ENCODE results near the gene PCK1. TPM values are rescaled to one million over a fixed set of nuclear protein-coding genes. Genes with fewer than 3 reads are reported as not detected.

The PCK1 gene
- total and polyA plus RNA-seq, 2 donors (not counting 1 experiment from before 2014, with no cell fraction given), result under 0.01 TPM; not detected in 1

DNA sequence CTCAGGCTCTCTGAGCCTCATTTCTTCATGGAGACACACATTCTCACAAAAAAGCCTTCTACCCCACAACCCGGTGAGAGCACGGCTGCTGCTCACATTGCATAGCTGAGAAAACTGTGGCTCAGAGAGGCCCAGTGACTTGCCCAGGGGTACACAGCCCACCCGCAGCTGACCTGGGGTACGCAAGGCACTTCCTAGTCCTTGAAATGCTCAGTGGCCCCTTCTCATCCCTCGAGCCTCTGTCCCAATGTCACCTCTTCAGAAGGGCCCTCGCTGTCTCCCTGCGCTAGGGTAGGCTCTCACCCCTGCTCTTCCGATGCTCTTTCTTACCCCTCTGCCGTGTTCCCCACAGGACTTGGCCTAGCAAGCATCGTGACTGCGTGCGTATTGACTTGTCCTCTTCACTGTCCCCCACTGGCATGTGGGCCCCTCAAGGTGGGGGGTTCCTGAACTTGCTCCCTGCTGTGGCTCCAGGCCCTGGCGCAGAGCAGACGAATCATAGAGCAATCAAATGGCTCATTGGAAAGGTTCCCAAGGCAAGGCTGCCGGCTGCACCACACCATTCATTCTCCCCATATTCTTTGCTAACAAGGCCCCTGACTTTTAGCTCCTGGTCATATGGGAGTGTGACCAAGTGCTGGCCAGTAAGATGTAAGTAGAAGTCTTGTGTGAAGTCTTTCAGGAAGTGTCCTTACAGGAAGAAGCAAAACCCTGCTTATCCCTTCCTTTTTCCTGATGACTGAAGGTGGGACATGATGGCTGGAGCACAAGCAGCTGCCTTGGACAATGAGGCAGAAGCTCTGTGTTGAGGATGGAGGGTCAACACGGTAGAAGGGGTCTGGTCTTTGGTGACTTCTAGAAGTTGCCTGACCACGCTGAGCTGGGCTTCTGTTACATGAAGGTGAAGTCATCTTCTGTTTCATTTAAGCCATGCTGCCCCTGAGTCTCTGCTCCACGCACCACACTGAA lies 22.7 kb downstream of the PCK1 start:
- Histone ChIP-seq H3K27ac (ENCODE audit: insufficient read depth, low read length) (no peak overlapping the region), H4K20me1 (ENCODE audit: control insufficient read depth, extremely low read depth, insufficient read depth, low read length) (no peaks in the 10 kb centered on the region), H3K36me3 (ENCODE audit: control insufficient read depth, insufficient read depth, low read length) (no peaks in the 10 kb centered on the region), H3K4me1 (ENCODE audit: control insufficient read depth, extremely low read depth, insufficient read depth, low read length) (no peaks in the 10 kb centered on the region), H3K27me3 (ENCODE audit: control insufficient read depth, insufficient read depth, low read length) (no peaks in the 10 kb centered on the region), H3K4me2 (ENCODE audit: extremely low read depth, insufficient read depth, low read length) (no peak overlapping the region), H3K9ac (ENCODE audit: insufficient read depth, low read length) (no peak overlapping the region), H3K79me2 (ENCODE audit: control insufficient read depth, insufficient read depth, low read length) (no peaks in the 10 kb centered on the region), H3K9me3 (ENCODE audit: control insufficient read depth, insufficient read depth, low read depth, low read length) (no peaks in the 10 kb centered on the region), H2AFZ (ENCODE audit: low read length) (no peak overlapping the region), H3K4me3 (replicated peaks in 1 of 4; ENCODE audit: control extremely low read depth in 1 of 4, insufficient read depth in 1 of 4, low read depth in 3 of 4, low read length in 4 of 4) (no peak overlapping the region)
- DNase-seq (ENCODE audit: low read depth in 2 of 2), result no peak
- TF ChIP-seq CTCF (conservative IDR thresholded peaks at IDR 0.05 in 1 of 2, IDR thresholded peaks at IDR 0.05 in 1 of 2; ENCODE audit: low read depth in 1 of 2, low read length in 2 of 2) (no peak), EZH2 (IDR thresholded peaks at IDR 0.05; ENCODE audit: low read length, missing control alignments) (no peak)

GRCh38 chr20:57584768-57585461 lies 24.0 kb downstream of the PCK1 start:
- H3K27ac ChIP-seq (ENCODE audit: insufficient read depth, low read length), result no peak overlapping the region
- H3K27me3 ChIP-seq (ENCODE audit: control insufficient read depth, insufficient read depth, low read length), result no peaks in the 10 kb centered on the region
- H2AFZ ChIP-seq (ENCODE audit: low read length), result no peak overlapping the region
- H3K79me2 ChIP-seq (ENCODE audit: control insufficient read depth, insufficient read depth, low read length), result no peaks in the 10 kb centered on the region
- H3K4me3 ChIP-seq (replicated peaks in 1 of 4; ENCODE audit: control extremely low read depth in 1 of 4, insufficient read depth in 1 of 4, low read depth in 3 of 4, low read length in 4 of 4), result no peak overlapping the region
- no peaks in the 10 kb centered on the region for H4K20me1 ChIP-seq (ENCODE audit: control insufficient read depth, extremely low read depth, insufficient read depth, low read length)
- no peaks in the 10 kb centered on the region for H3K9me3 ChIP-seq (ENCODE audit: control insufficient read depth, insufficient read depth, low read depth, low read length)
- no peaks in the 10 kb centered on the region for H3K36me3 ChIP-seq (ENCODE audit: control insufficient read depth, insufficient read depth, low read length)
- TF ChIP-seq EZH2 (IDR thresholded peaks at IDR 0.05; ENCODE audit: low read length, missing control alignments), result no peak
- TF ChIP-seq CTCF (conservative IDR thresholded peaks at IDR 0.05 in 1 of 2, IDR thresholded peaks at IDR 0.05 in 1 of 2; ENCODE audit: low read depth in 1 of 2, low read length in 2 of 2), result no peak
- no peak overlapping the region for H3K4me2 ChIP-seq (ENCODE audit: extremely low read depth, insufficient read depth, low read length)
- no peaks in the 10 kb centered on the region for H3K4me1 ChIP-seq (ENCODE audit: control insufficient read depth, extremely low read depth, insufficient read depth, low read length)
- H3K9ac ChIP-seq (ENCODE audit: insufficient read depth, low read length), result no peak overlapping the region
- DNase-seq (ENCODE audit: low read depth in 2 of 2), result no peak

DNA sequence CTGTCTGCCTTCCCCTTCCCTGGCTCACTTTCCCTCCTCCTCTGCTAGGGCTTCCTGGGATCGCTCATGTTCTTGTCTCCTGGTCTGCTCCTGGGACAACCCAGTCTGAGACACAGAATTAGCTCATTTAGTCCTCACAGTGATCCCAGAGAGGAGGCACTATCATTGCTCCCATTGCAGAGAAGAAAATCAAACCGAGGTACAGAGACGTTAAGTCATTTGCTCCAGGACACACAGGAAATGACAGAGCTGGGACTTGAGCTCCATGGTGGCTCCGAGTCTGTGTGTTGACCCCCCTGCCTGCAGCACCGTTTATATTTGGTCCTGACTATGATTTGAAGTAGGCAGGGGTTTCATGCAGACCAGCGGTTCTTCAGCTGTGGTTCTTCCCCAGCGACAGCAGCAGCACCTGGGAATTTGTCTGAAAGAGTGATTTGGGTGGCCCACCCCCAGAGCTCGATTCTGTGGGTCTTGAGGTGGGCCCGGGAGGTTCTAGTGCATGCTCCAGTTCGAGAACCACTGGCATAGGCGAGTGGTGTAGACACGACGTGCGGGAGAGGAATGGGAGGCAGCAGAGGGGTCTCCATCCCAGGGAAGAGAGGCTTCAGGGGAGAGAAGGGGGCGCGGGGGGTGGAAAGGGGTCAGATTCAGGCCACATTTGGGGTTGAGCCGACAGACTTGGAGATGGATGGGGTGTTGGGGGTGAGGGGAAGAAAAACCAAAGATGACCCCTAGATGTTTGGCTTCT lies 24.7 kb downstream of the PCK1 start:
- no peak for TF ChIP-seq EZH2 (IDR thresholded peaks at IDR 0.05; ENCODE audit: low read length, missing control alignments)
- no peak for TF ChIP-seq CTCF (conservative IDR thresholded peaks at IDR 0.05 in 1 of 2, IDR thresholded peaks at IDR 0.05 in 1 of 2; ENCODE audit: low read depth in 1 of 2, low read length in 2 of 2)
- H3K4me3 ChIP-seq (replicated peaks in 1 of 4; ENCODE audit: control extremely low read depth in 1 of 4, insufficient read depth in 1 of 4, low read depth in 3 of 4, low read length in 4 of 4), result no peak overlapping the region
- H3K4me2 ChIP-seq (ENCODE audit: extremely low read depth, insufficient read depth, low read length), result no peak overlapping the region
- no peak overlapping the region for H3K27ac ChIP-seq (ENCODE audit: insufficient read depth, low read length)
- DNase-seq (ENCODE audit: low read depth in 2 of 2), result no peak
- no peaks in the 10 kb centered on the region for H3K36me3 ChIP-seq (ENCODE audit: control insufficient read depth, insufficient read depth, low read length)
- H3K9ac ChIP-seq (ENCODE audit: insufficient read depth, low read length), result no peak overlapping the region
- no peaks in the 10 kb centered on the region for H3K4me1 ChIP-seq (ENCODE audit: control insufficient read depth, extremely low read depth, insufficient read depth, low read length)
- H4K20me1 ChIP-seq (ENCODE audit: control insufficient read depth, extremely low read depth, insufficient read depth, low read length), result no peaks in the 10 kb centered on the region
- no peaks in the 10 kb centered on the region for H3K79me2 ChIP-seq (ENCODE audit: control insufficient read depth, insufficient read depth, low read length)
- no peaks in the 10 kb centered on the region for H3K9me3 ChIP-seq (ENCODE audit: control insufficient read depth, insufficient read depth, low read depth, low read length)
- no peak overlapping the region for H2AFZ ChIP-seq (ENCODE audit: low read length)
- no peaks in the 10 kb centered on the region for H3K27me3 ChIP-seq (ENCODE audit: control insufficient read depth, insufficient read depth, low read length)

Measured in fibroblast of lung (primary cell).